Body of pancreas (tissue), 4 donors: ENCODE measurements around the gene C10orf95. TPM values are rescaled to one million over a fixed set of nuclear protein-coding genes. Genes with fewer than 3 reads are reported as not detected.

ENCODE experiments used
- ATAC-seq: fragments of 150-250 bp; one replicate; pipeline ENCODE4 v1.9.1; 2016
- DNase-seq, 4 donors: peaks; one replicate each; pipeline ENCODE4 v3.0.0-alpha.2; 2019
- H3K27ac ChIP-seq, 4 donors: fragments of 200-600 bp; sonication (generic); 1 replicate in 3 of 4; 2 replicates in 1 of 4; pipeline versions ENCODE4 v1.5.1 to v1.6.1; 2016 to 2019; ENCODE audit warnings: mild to moderate bottlenecking in 1 of 4, mixed read lengths in 1 of 4, moderate library complexity in 1 of 4
- H3K27me3 ChIP-seq, 2 donors: fragments of 200-600 bp; sonication (generic); one replicate each; pipeline ENCODE4 v1.6.0; 2016; ENCODE audit warnings: mild to moderate bottlenecking in 1 of 2
- H3K36me3 ChIP-seq, 2 donors: fragments of 200-600 bp; sonication (generic); replicated peaks in 1 of 2; 2 replicates each; pipeline ENCODE4 v1.5.1; 2016; ENCODE audit warnings: low read depth in 2 of 2; ENCODE audit not compliant: insufficient read depth in 1 of 2
- H3K4me1 ChIP-seq: fragments of 200-600 bp; sonication (generic); one replicate; pipeline ENCODE4 v1.6.0; 2016
- H3K4me3 ChIP-seq, 2 donors: fragments of 200-600 bp; sonication (generic); 1 replicate in 1 of 2; 2 replicates in 1 of 2; pipeline ENCODE4 v1.5.1; 2016 to 2019
- H3K9me3 ChIP-seq, 3 donors: fragments of 200-600 bp; sonication (generic); 1 replicate in 2 of 3; 2 replicates in 1 of 3; pipeline ENCODE4 v1.5.1; 2016
- CTCF ChIP-seq, 7 experiments: fragments of 450-650 bp in 4 of 7; fragments of 200-600 bp in 3 of 7; sonication (generic) in 3 of 7; IDR thresholded peaks; one replicate each; pipeline ENCODE4 v1.5.1; 2016 to 2019; ENCODE audit warnings: antibody characterized with exemption in 7 of 7
- POLR2A ChIP-seq, 3 donors: fragments of 450-650 bp; IDR thresholded peaks; one replicate each; pipeline ENCODE4 v1.6.1; 2016; ENCODE audit warnings: antibody characterized with exemption in 3 of 3, mild to moderate bottlenecking in 2 of 3
- WGBS, 2 donors: methylation state at CpG; one replicate each; pipeline ENCODE4 v1.1.5; 2017; 5-methylcytosine and 5-hydroxymethylcytosine counted together
- intact Hi-C: fragments of 100-400 bp; cut with DNase I; formaldehyde crosslinking; loops from one replicate; pipeline ENCODE4 v1.15.1; 2023
- total RNA-seq, 2 donors: library from RNA; depleted of rRNA; stranded (reverse); fragments of >200 nt; gene quantifications; one replicate each; pipeline ENCODE4 v1.1.0, GENCODE V29; 2016

Gene C10orf95
- total RNA-seq, 2 donors from 2014 or later = 0.66 to 4.2 TPM

DNA sequence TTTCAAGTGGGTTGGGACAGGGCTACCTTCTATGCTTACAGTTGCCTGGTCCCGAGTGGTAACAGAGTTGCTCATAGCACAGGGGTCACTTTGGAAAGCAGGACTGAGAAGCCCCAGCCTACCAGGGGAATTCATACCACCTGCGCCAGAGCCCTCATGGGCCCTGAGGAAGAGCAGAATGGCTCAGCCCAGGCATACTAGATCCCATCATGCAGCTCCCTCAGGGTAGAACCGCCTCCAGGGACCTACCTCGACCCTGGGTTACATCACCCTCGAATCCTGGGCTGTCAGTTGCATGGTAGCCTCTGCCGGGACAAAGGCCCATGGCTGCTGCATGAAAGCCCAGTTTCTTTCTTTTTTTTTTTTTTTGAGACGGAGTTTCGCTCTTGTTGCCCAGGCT lies 21.9 kb downstream of the C10orf95 start:
- intact Hi-C loops = no loop called here
- DNase-seq (no peak), ATAC-seq (no peak)
- H3K27me3 ChIP-seq = no peaks in the 10 kb centered on the region
- H3K4me1 ChIP-seq = peaks cover 15% of the 10 kb centered on the region
- TF ChIP-seq CTCF (IDR thresholded peaks at IDR 0.05) (no peak), POLR2A (IDR thresholded peaks at IDR 0.05) (no peak)
- no peaks in the 10 kb centered on the region for H3K36me3 ChIP-seq
- H3K4me3 ChIP-seq = no peak overlapping the region
- H3K9me3 ChIP-seq = no peaks in the 10 kb centered on the region
- WGBS, 2 donors = 85 to 93% methylated on average over 4 to 8 of the region's 8 CpGs
- H3K27ac ChIP-seq = no peak overlapping the region

- 81 to 88% methylated on average over 7 of the region's 7 CpGs for WGBS, 2 donors
- H3K4me3 ChIP-seq = no peak overlapping the region
- no peaks in the 10 kb centered on the region for H3K36me3 ChIP-seq
- DNase-seq (no peak), ATAC-seq (no peak)
- intact Hi-C loops = no loop called here
- H3K27me3 ChIP-seq = no peaks in the 10 kb centered on the region
- no peak for TF ChIP-seq POLR2A (IDR thresholded peaks at IDR 0.05)
- no peak for TF ChIP-seq CTCF (IDR thresholded peaks at IDR 0.05)
- H3K27ac ChIP-seq = no peak overlapping the region
- no peaks in the 10 kb centered on the region for H3K9me3 ChIP-seq
- peaks cover 33% of the 10 kb centered on the region for H3K4me1 ChIP-seq
Measured at GRCh38 chr10:102426803-102427287, 24.5 kb downstream of the C10orf95 start.

GRCh38 chr10:102425444-102425843 lies 25.9 kb downstream of the C10orf95 start:
- ATAC-seq = no peak
- H3K36me3 ChIP-seq = no peaks in the 10 kb centered on the region
- H3K27me3 ChIP-seq = no peaks in the 10 kb centered on the region
- no peak for DNase-seq
- no peak overlapping the region for H3K27ac ChIP-seq
- no peak overlapping the region for H3K4me3 ChIP-seq
- H3K4me1 ChIP-seq = peaks cover 28% of the 10 kb centered on the region
- no peaks in the 10 kb centered on the region for H3K9me3 ChIP-seq
- 100% methylated on average over 1 of the region's 1 CpG for WGBS, 2 donors
- intact Hi-C loops = no loop called here
- TF ChIP-seq POLR2A (IDR thresholded peaks at IDR 0.05) (no peak), CTCF (IDR thresholded peaks at IDR 0.05) (no peak)

DNA sequence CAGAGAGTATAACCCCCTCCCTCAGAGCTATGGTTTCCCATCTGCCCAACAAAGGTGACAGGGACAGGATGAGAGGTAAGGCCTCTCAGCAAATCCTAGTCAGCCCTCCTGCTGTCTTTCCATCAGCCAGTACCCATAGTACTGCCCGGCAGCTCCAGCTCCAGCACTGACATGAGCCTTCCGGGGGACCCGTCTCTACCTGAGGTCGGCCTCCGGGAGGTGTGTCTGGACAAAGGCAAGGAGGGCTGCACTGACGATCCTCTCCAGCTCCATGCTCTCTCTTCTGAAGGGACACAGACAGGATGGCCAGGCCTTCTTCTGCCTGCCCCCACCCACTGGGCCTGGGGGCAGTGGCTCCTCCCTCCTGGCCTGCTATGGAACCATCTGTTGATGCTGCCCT lies 26.4 kb downstream of the C10orf95 start:
- Histone ChIP-seq H3K27me3 (no peaks in the 10 kb centered on the region), H3K9me3 (no peaks in the 10 kb centered on the region), H3K27ac (no peak overlapping the region), H3K4me1 (peaks cover 33% of the 10 kb centered on the region), H3K4me3 (no peak overlapping the region), H3K36me3 (no peaks in the 10 kb centered on the region)
- intact Hi-C loops = no loop called here
- WGBS, 2 donors = 80 to 88% methylated on average over 6 of the region's 6 CpGs
- no peak for DNase-seq
- ATAC-seq = no peak
- TF ChIP-seq POLR2A (IDR thresholded peaks at IDR 0.05) (no peak), CTCF (IDR thresholded peaks at IDR 0.05) (no peak)

DNA sequence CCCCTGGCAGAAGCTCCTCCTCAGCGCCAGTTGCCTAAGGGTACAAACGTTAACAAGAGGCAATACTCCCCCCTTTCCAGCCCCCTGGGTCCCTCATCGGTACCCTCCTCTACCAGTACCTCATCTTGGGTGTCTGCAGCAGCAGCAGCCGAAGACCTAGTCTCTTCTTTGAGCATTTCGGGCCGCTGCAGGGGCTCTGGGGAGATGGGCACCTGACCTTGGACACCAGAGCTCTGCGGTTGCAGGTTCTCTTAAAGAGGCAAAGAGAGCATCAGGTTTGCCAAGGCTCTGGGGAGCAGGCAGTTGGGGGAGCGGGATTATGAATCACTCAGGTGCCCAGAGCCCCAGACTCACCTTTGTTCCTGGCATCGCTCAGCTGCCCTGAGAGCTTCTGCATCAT lies 27.2 kb downstream of the C10orf95 start:
- H3K9me3 ChIP-seq = no peaks in the 10 kb centered on the region
- H3K36me3 ChIP-seq = no peaks in the 10 kb centered on the region
- no peak for DNase-seq
- no peak overlapping the region for H3K27ac ChIP-seq
- H3K4me1 ChIP-seq = peaks cover 40% of the 10 kb centered on the region
- no peaks in the 10 kb centered on the region for H3K27me3 ChIP-seq
- intact Hi-C loops = no loop called here
- no peak overlapping the region for H3K4me3 ChIP-seq
- ATAC-seq = no peak
- WGBS, 2 donors = 70 to 75% methylated on average over 8 to 9 of the region's 9 CpGs
- TF ChIP-seq POLR2A (IDR thresholded peaks at IDR 0.05) (no peak), CTCF (IDR thresholded peaks at IDR 0.05) (no peak)
